Astrocyte of the spinal cord (primary cell): ENCODE measurements around the gene WNT7B.

ENCODE experiments used
- DNase-seq: peaks from one replicate; pipeline ENCODE4 v3.0.0; 2011; ENCODE audit warnings: low read depth, low spot score
- H3K4me3 ChIP-seq: 2 replicates; pipeline ENCODE4 v1.5.1; 2011; ENCODE audit warnings: low read depth, mild to moderate bottlenecking, low read length, moderate library complexity
- CTCF ChIP-seq: IDR thresholded peaks from 2 replicates; pipeline ENCODE4 v1.5.1; 2012; ENCODE audit warnings: low read depth, mild to moderate bottlenecking, low read length, inconsistent platforms
- in situ Hi-C: cut with HindIII; loops from 2 replicates; pipeline ENCODE4 v1.10.0; 2017; ENCODE audit warnings: low sequenced_read_pairs

The WNT7B gene

GRCh38 chr22:45962434-45962718, 14.6 kb downstream of the WNT7B start:
- no peak for TF ChIP-seq CTCF
- in situ Hi-C loops, result no loop called here
- no peak for DNase-seq
- H3K4me3 ChIP-seq, result no peak overlapping the region

GRCh38 chr22:45961679-45962433, 15.1 kb downstream of the WNT7B start:
- no peak overlapping the region for H3K4me3 ChIP-seq
- no peak for DNase-seq
- TF ChIP-seq CTCF, result no peak
- in situ Hi-C loops, result no loop called here

DNA sequence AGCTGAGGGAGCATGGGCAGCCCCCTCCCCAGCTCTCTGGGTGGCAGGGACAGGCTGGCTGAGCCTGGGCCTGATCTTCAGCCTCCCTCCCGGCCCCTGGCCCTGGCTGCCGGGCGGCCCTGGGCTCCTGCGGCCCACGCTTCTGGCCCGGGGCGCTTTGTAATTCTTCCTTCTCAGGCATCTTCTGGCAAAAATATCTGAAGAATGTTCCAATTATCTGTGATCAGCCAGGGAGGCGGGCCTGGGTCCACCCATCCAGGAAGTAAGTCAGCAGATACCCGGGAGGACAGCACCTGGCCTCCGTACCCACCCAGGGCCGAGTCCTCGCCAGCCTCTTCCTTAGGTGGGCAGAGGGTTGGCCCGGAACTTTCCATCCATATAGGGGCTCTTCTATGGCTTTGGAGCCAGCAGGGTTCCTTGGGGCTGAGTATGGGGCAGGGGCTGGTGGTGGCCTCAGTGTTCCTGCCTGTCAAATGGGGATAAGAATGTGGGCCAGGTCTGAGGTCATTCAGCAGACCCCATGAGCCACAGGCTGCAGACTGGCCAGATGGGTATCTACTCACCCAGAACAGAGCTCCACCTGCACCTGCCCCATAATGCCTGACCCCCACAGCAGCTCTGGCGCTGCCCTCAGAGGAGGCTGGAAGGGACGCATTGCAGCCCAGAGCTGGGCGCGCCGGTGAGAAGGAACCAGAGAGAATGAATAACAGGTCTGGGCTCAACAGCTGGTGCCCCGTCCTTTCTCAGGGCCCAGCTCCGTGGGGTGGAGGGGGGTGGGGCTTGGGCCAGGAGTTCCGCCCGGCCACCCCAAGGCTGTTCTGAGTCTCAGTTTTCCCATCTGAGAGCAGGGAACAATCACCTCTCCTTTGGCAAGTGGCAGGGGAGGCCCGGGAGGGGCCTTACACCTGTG, 16.2 kb downstream of the WNT7B start:
- in situ Hi-C loops, result no loop called here
- DNase-seq, result no peak
- no peak for TF ChIP-seq CTCF
- no peak overlapping the region for H3K4me3 ChIP-seq

- no peak overlapping the region for H3K4me3 ChIP-seq
- DNase-seq, result no peak
- TF ChIP-seq CTCF, result no peak
- in situ Hi-C loops, result no loop called here
Observed at GRCh38 chr22:45959719-45960476, 17.1 kb downstream of the WNT7B start.

DNA sequence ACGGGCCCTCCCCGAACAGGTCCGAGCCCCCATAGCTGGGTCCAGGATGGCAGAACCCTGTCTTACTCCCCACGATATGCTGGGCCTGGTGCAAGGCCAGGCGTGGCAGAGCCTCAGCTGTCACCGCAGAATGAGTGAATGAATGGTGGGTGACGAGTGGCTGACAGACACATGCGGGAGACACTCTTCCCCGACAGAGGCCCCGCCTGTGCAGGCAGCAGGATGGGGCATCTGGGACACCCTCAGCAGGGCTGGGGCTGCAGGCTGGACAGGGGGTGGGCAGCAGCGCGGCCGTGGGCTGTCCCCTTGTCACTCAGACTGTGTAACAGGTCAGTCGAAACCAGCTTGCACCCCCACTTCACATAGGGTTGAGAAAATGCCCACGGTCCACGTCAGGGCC, 18.0 kb downstream of the WNT7B start:
- in situ Hi-C loops, result no loop called here
- no peak for DNase-seq
- H3K4me3 ChIP-seq, result no peak overlapping the region
- TF ChIP-seq CTCF, result no peak

- in situ Hi-C loops, result no loop called here
- no peak for TF ChIP-seq CTCF
Observed at GRCh38 chr22:45957826-45958225, 19.1 kb downstream of the WNT7B start.

More at GRCh38 chr22:45957826-45958225, 19.1 kb downstream of the WNT7B start:
- no peak for DNase-seq
- H3K4me3 ChIP-seq, result no peak overlapping the region
